H1 (cell line): Measurements from ENCODE around the gene BEX2. TPM values are rescaled to one million over a fixed set of nuclear protein-coding genes. Genes with fewer than 3 reads are reported as not detected.

ENCODE experiments used
- CTCF ChIA-PET: fragments of 300-600 bp; sonication (Branson Sonifier 250); formaldehyde crosslinking; loops from one replicate; lab custom pipeline; 2021; ENCODE audit not compliant: partially characterized antibody; lab: Charles Lee
- POLR2A ChIA-PET: fragments of 300-600 bp; sonication (Branson Sonifier 250); formaldehyde crosslinking; loops from one replicate; lab custom pipeline; 2021; ENCODE audit warnings: inconsistent platforms; ENCODE audit not compliant: partially characterized antibody; lab: Charles Lee
- DNase-seq, 2 experiments: peaks; one replicate each; pipeline versions ENCODE4 v3.0.0 to v3.0.0-alpha.2; 2010 to 2022; ENCODE audit warnings: low spot score in 2 of 2, low read depth in 1 of 2, mixed read lengths in 1 of 2
- FAIRE-seq: peaks from 2 replicates; lab custom pipeline; 2011; peaks lifted over from hg19 to GRCh38; lab: Jason Lieb, UNC
- H2AFZ ChIP-seq: 2 replicates; pipeline ENCODE4 v1.8.1; 2012; ENCODE audit warnings: low read length, inconsistent platforms
- H2AK5ac ChIP-seq: 2 replicates; pipeline ENCODE4 v1.6.1; 2013; ENCODE audit warnings: low read depth, low read length
- H2BK120ac ChIP-seq: replicated peaks from 2 replicates; pipeline ENCODE3; 2013; ENCODE audit warnings: low read depth, low read length, inconsistent platforms
- H2BK12ac ChIP-seq: 2 replicates; pipeline ENCODE4 v1.6.1; 2013; ENCODE audit warnings: low read depth, low read length
- H2BK15ac ChIP-seq: 2 replicates; pipeline ENCODE4 v1.6.1; 2013; ENCODE audit warnings: low read length
- H2BK20ac ChIP-seq: 2 replicates; pipeline ENCODE4 v1.6.1; 2013; ENCODE audit warnings: low read length
- H2BK5ac ChIP-seq: 2 replicates; pipeline ENCODE4 v1.6.1; 2013; ENCODE audit warnings: low read depth, low read length
- H3K14ac ChIP-seq: 2 replicates; pipeline ENCODE4 v1.6.1; 2013; ENCODE audit warnings: inconsistent platforms; ENCODE audit not compliant: insufficient read length
- H3K18ac ChIP-seq: 2 replicates; pipeline ENCODE4 v1.6.1; 2013; ENCODE audit warnings: low read length; ENCODE audit errors: extremely low read depth
- H3K23ac ChIP-seq: 2 replicates; pipeline ENCODE4 v1.6.1; 2013; ENCODE audit warnings: inconsistent platforms; ENCODE audit not compliant: insufficient read length
- H3K23me2 ChIP-seq: 2 replicates; pipeline ENCODE4 v1.6.1; 2013; ENCODE audit warnings: low read depth, low read length
- H3K27ac ChIP-seq: 2 replicates; pipeline ENCODE4 v1.6.1; 2011; ENCODE audit warnings: low read depth, low read length, inconsistent platforms
- H3K27me3 ChIP-seq, 4 experiments: replicated peaks in 1 of 4; 1 replicate in 1 of 4; 2 replicates in 3 of 4; pipeline versions ENCODE4 v1.6.1 to v1.8.1; 2011 to 2013; ENCODE audit warnings: low read length in 3 of 4, mild to moderate bottlenecking in 3 of 4, inconsistent platforms in 2 of 4, mixed read lengths in 2 of 4, moderate library complexity in 1 of 4; ENCODE audit not compliant: control insufficient read depth in 3 of 4, insufficient read depth in 3 of 4; ENCODE audit errors: extremely low read depth in 1 of 4
- H3K36me3 ChIP-seq, 4 experiments: 2 replicates each; pipeline versions ENCODE4 v1.6.1 to v1.8.1; 2011 to 2013; ENCODE audit warnings: mild to moderate bottlenecking in 4 of 4, low read length in 3 of 4, moderate library complexity in 2 of 4, control low read depth in 1 of 4, inconsistent platforms in 1 of 4; ENCODE audit not compliant: insufficient read depth in 4 of 4, control insufficient read depth in 2 of 4
- H3K4ac ChIP-seq: replicated peaks from 2 replicates; pipeline ENCODE3; 2013; ENCODE audit warnings: low read length, low read depth, mixed read lengths, inconsistent platforms; ENCODE audit not compliant: insufficient read length
- H3K4me1 ChIP-seq, 4 experiments: replicated peaks in 1 of 4; 1 replicate in 1 of 4; 2 replicates in 3 of 4; pipeline versions ENCODE4 v1.6.1 to v1.8.1; 2011 to 2013; ENCODE audit warnings: low read length in 3 of 4, inconsistent platforms in 2 of 4, mixed read lengths in 1 of 4; ENCODE audit not compliant: insufficient read depth in 4 of 4, control insufficient read depth in 3 of 4
- H3K4me2 ChIP-seq, 2 experiments: 2 replicates each; pipeline versions ENCODE4 v1.6.1 to v1.8.1; 2011 to 2013; ENCODE audit warnings: low read depth in 2 of 2, low read length in 2 of 2, control low read depth in 1 of 2, inconsistent platforms in 1 of 2, mild to moderate bottlenecking in 1 of 2; ENCODE audit not compliant: insufficient read depth in 1 of 2
- H3K4me3 ChIP-seq, 4 experiments: fragments of 200-600, 300-600 bp in 1 of 4; sonication (generic), shearing (Covaris generic), sonication (Bioruptor Twin) in 1 of 4; 2 replicates each; pipeline versions ENCODE4 v1.5.1 to v1.8.1; 2011 to 2016; ENCODE audit warnings: low read length in 4 of 4, low read depth in 3 of 4, control low read depth in 2 of 4, inconsistent platforms in 2 of 4, mild to moderate bottlenecking in 2 of 4, mixed read lengths in 1 of 4, moderate library complexity in 1 of 4; ENCODE audit not compliant: insufficient read depth in 2 of 4; ENCODE audit errors: extremely low read depth in 1 of 4
- H3K56ac ChIP-seq: replicated peaks from 2 replicates; pipeline ENCODE3; 2013; ENCODE audit warnings: low read depth, mild to moderate bottlenecking, mixed read lengths, low read length, inconsistent platforms; ENCODE audit not compliant: insufficient read length
- H3K79me1 ChIP-seq: 2 replicates; pipeline ENCODE4 v1.6.1; 2013; ENCODE audit warnings: low read depth, low read length, control low read depth
- H3K79me2 ChIP-seq, 2 experiments: 2 replicates each; pipeline versions ENCODE4 v1.6.1 to v1.8.1; 2012 to 2013; ENCODE audit warnings: low read length in 2 of 2, mild to moderate bottlenecking in 2 of 2, inconsistent platforms in 1 of 2; ENCODE audit not compliant: insufficient read depth in 2 of 2, control insufficient read depth in 1 of 2
- H3K9ac ChIP-seq, 4 experiments: replicated peaks in 1 of 4; 1 replicate in 1 of 4; 2 replicates in 3 of 4; pipeline versions ENCODE4 v1.6.1 to v1.8.1; 2011 to 2013; ENCODE audit warnings: low read depth in 3 of 4, low read length in 3 of 4, control low read depth in 2 of 4, mild to moderate bottlenecking in 2 of 4, moderate library complexity in 2 of 4, inconsistent platforms in 1 of 4; ENCODE audit errors: extremely low read depth in 1 of 4
- H3K9me3 ChIP-seq, 2 experiments: 2 replicates each; pipeline versions ENCODE4 v1.6.1 to v1.8.1; 2012 to 2013; ENCODE audit warnings: mild to moderate bottlenecking in 2 of 2, moderate library complexity in 2 of 2, control low read depth in 1 of 2, inconsistent platforms in 1 of 2, low read depth in 1 of 2, low read length in 1 of 2, mixed read lengths in 1 of 2; ENCODE audit not compliant: insufficient read depth in 2 of 2
- H4K20me1 ChIP-seq, 2 experiments: replicated peaks in 1 of 2; 2 replicates each; pipeline versions ENCODE3 to v1.8.1; 2011 to 2013; ENCODE audit warnings: inconsistent platforms in 2 of 2, low read length in 2 of 2, mild to moderate bottlenecking in 1 of 2; ENCODE audit not compliant: insufficient read depth in 2 of 2, control insufficient read depth in 1 of 2
- H4K5ac ChIP-seq: 2 replicates; pipeline ENCODE4 v1.6.1; 2013; ENCODE audit warnings: low read length, low read depth, mixed read lengths, inconsistent platforms; ENCODE audit not compliant: insufficient read length
- H4K8ac ChIP-seq: 2 replicates; pipeline ENCODE4 v1.8.0; 2013; ENCODE audit warnings: mild to moderate bottlenecking, moderate library complexity, low read length, inconsistent platforms; ENCODE audit not compliant: insufficient read depth; ENCODE audit errors: extremely low read depth
- H4K91ac ChIP-seq: replicated peaks from 2 replicates; pipeline ENCODE3; 2013; ENCODE audit warnings: low read length, mixed read lengths, inconsistent platforms; ENCODE audit not compliant: insufficient read length
- CREB1 ChIP-seq: IDR thresholded peaks from 2 replicates; pipeline ENCODE4 v1.6.1; 2012; ENCODE audit warnings: inconsistent platforms
- CTBP2 ChIP-seq: IDR thresholded peaks from 2 replicates; pipeline ENCODE4 v1.7.0; 2011; ENCODE audit warnings: borderline replicate concordance, mild to moderate bottlenecking, moderate library complexity, mixed read lengths, low read length; ENCODE audit not compliant: insufficient read depth, insufficient read length
- E2F6 ChIP-seq: IDR thresholded peaks from 2 replicates; pipeline ENCODE4 v1.6.1; 2012; ENCODE audit warnings: inconsistent platforms
- EGR1 ChIP-seq: IDR thresholded peaks from 2 replicates; pipeline ENCODE4 v1.6.1; 2011; ENCODE audit warnings: low read depth, low read length, borderline replicate concordance
- EZH2 ChIP-seq: fragments of 200-600 bp; sonication (generic); IDR thresholded peaks from 2 replicates; pipeline ENCODE4 v1.7.1; 2012; ENCODE audit warnings: low read depth, mild to moderate bottlenecking, moderate library complexity, low read length, inconsistent platforms; ENCODE audit not compliant: severe bottlenecking
- NRF1 ChIP-seq: IDR thresholded peaks from 2 replicates; pipeline ENCODE4 v1.6.1; 2011; ENCODE audit warnings: mild to moderate bottlenecking, low read depth, low read length, improper control_type of control experiment
- RBBP5 ChIP-seq: IDR thresholded peaks from 2 replicates; pipeline ENCODE4 v1.7.1; 2012; ENCODE audit warnings: low read depth, mild to moderate bottlenecking, inconsistent platforms, low read length, moderate library complexity, borderline replicate concordance
- SIRT6 ChIP-seq: IDR thresholded peaks from one replicate; pipeline ENCODE4 v1.7.1; 2012; ENCODE audit warnings: low read length, inconsistent platforms
- SRF ChIP-seq: IDR thresholded peaks from 2 replicates; pipeline ENCODE4 v1.6.1; 2011; ENCODE audit warnings: mild to moderate bottlenecking, low read depth, low read length, moderate library complexity
- TAF7 ChIP-seq: optimal IDR thresholded peaks from 2 replicates; pipeline ENCODE3; 2011; ENCODE audit warnings: low read depth, mild to moderate bottlenecking, inconsistent platforms, low read length, moderate library complexity, borderline replicate concordance
- YY1 ChIP-seq: IDR thresholded peaks from 2 replicates; pipeline ENCODE4 v1.6.1; 2011; ENCODE audit warnings: low read depth, mild to moderate bottlenecking, low read length
- WGBS, 2 experiments: shearing (Covaris generic) in 1 of 2; methylation state at CpG; one replicate each; pipeline versions ENCODE4 v1.1.6 to v1.1.7; 2013 to 2015; ENCODE audit warnings: low lambda C conversion rate in 2 of 2, mixed read lengths in 2 of 2, inconsistent platforms in 1 of 2, low coverage in 1 of 2, missing lambda C conversion rate in 1 of 2; ENCODE audit not compliant: insufficient replicate concordance in 2 of 2, insufficient coverage in 1 of 2, insufficient read length in 1 of 2; ENCODE audit errors: extremely low coverage in 1 of 2, missing lambda C conversion rate in 1 of 2; 5-methylcytosine and 5-hydroxymethylcytosine counted together
- polyA plus RNA-seq, 7 experiments: library from polyadenylated mRNA; depleted of rRNA in 3 of 7; stranded (reverse) in 5 of 7; unstranded in 2 of 7; fragments of >200 nt in 5 of 7; fragments of 200-250 nt in 2 of 7; gene quantifications; 1 replicate in 5 of 7; 2 replicates in 1 of 7; 4 replicates in 1 of 7; pipeline versions ENCODE4 v1.2.1 to v1.2.3, GENCODE V29; 2011 to 2013; ENCODE audit warnings: missing spikeins in 2 of 7, mixed read lengths in 2 of 7
- total RNA-seq: library from RNA; stranded (reverse); fragmentation: NEBNext Ultra II Directional; extraction: Animal tissue kit (Norgen Biotek cat#: 25700); gene quantifications from 2 replicates; pipeline ENCODE4 v1.2.1, GENCODE V29; 2021
- TF ChIP-seq, protein P1 (sequence below): IDR thresholded peaks from 2 replicates; pipeline ENCODE4 v1.6.1; 2011; ENCODE audit warnings: low read depth, mild to moderate bottlenecking, low read length; ENCODE audit not compliant: insufficient read depth

Gene BEX2
- total and polyA plus RNA-seq, 2 of the 8 experiments (the other 6 are each of a cell fraction or from before 2014, with no cell fraction given), result 53.8 to 60.2 TPM

DNA sequence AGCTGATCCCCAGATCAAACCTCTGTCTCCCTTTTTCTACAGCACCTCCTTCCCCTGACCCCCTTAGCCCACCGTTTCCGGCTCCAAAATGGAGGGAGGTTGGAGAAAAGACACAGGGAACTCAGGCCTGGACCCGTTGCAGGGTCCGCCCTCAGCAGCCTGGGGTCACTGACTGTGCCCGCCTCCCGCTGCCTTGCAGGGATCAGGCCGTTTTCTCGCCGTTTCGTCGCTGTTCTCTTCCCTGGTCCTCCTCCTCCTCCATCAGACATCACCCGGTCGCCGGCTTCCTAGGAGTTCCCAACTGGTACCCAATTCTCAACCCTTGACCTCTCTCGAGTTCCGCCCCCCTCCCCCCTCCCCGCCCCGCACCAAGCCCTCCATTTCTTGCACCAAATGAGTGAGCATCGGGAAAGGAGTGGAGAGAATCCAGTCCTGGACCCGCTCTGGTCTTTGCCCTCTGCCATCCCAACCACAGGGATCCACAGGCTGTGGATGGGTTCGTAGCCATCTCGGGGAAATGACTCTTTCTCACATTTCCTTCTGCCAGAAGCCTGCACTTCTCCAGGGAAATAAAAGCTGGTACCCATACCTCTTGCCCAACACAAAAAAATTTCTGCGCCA lies 34.7 kb downstream of the BEX2 start:
- H3K56ac ChIP-seq, result no peak overlapping the region
- H3K4me1 ChIP-seq, result no peaks in the 10 kb centered on the region
- H3K14ac ChIP-seq, result no peak overlapping the region
- H2BK120ac ChIP-seq, result no peak overlapping the region
- H4K8ac ChIP-seq, result no peak overlapping the region
- no peaks in the 10 kb centered on the region for H4K20me1 ChIP-seq
- FAIRE-seq, result no peak
- no peak overlapping the region for H3K9ac ChIP-seq
- no peak overlapping the region for H2BK15ac ChIP-seq
- H3K23ac ChIP-seq, result no peak overlapping the region
- no peaks in the 10 kb centered on the region for H3K9me3 ChIP-seq
- H2BK20ac ChIP-seq, result no peak overlapping the region
- no peaks in the 10 kb centered on the region for H3K79me2 ChIP-seq
- H4K91ac ChIP-seq, result no peak overlapping the region
- H3K79me1 ChIP-seq, result no peaks in the 10 kb centered on the region
- no peaks in the 10 kb centered on the region; a peak in 1 of 7 replicates for H3K27me3 ChIP-seq
- H3K36me3 ChIP-seq, result no peaks in the 10 kb centered on the region
- H3K4me3 ChIP-seq, result peak overlapping the region in 2 of 4 experiments; percentile 22 to 32; a peak in 3 of 8 replicates
- ChIA-PET POLR2A (interaction anchor here (1.7 kb wide), 1 partner anchor 22 kb away, joined by 3 read pairs; no protein-coding TSS in a partner anchor), CTCF (interaction anchor here (1.9 kb wide), 1 partner anchor 7 kb away, joined by 6 read pairs; no protein-coding TSS in a partner anchor)
- DNase-seq, result no peak
- H2BK12ac ChIP-seq, result no peak overlapping the region
- peaks cover 3% of the 10 kb centered on the region; the same call in 1 of the 2 replicates for H3K23me2 ChIP-seq
- H2AFZ ChIP-seq, result no peak overlapping the region
- H3K4ac ChIP-seq, result no peak overlapping the region
- no peak overlapping the region for H2BK5ac ChIP-seq
- H3K4me2 ChIP-seq, result peak overlapping the region; percentile 28 to 66
- no peak overlapping the region for H4K5ac ChIP-seq
- H2AK5ac ChIP-seq, result no peak overlapping the region
- WGBS, 2 experiments, result 73% methylated on average over 4 of the region's 23 CpGs; no CpG with 5 or more reads in 1 of the 2 experiments
- H3K27ac ChIP-seq, result no peak overlapping the region
- no peak overlapping the region for H3K18ac ChIP-seq
- TF ChIP-seq YY1 (no peak), SIRT6 (no peak), TAF7 (no peak), E2F6 (no peak), NRF1 (no peak), CTBP2 (no peak), EZH2 (no peak), SRF (no peak), RBBP5 (no peak), CREB1 (no peak), EGR1 (no peak)
- TF ChIP-seq, protein P1, sequence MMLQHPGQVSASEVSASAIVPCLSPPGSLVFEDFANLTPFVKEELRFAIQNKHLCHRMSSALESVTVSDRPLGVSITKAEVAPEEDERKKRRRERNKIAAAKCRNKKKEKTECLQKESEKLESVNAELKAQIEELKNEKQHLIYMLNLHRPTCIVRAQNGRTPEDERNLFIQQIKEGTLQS, result no peak
